SU-DHL-6 (cell line): ENCODE measurements around the gene DLX1.

ENCODE experiments used
- EZH2phosphoT487 ChIP-seq: fragments of 200-600 bp; sonication (generic), shearing (Covaris generic); conservative IDR thresholded peaks from 2 replicates; pipeline ENCODE4 v1.6.1; 2018; ENCODE audit warnings: mild to moderate bottlenecking, antibody characterized with exemption, low read length, moderate library complexity, mixed read lengths
- TF ChIP-seq, protein P1 (sequence below): fragments of 200-600 bp; sonication (generic); IDR thresholded peaks from one replicate; pipeline ENCODE4 v1.5.1; 2017; ENCODE audit warnings: antibody characterized with exemption, mild to moderate bottlenecking, low read length, moderate library complexity; ENCODE audit not compliant: insufficient read depth, poor library complexity, severe bottlenecking

DNA sequence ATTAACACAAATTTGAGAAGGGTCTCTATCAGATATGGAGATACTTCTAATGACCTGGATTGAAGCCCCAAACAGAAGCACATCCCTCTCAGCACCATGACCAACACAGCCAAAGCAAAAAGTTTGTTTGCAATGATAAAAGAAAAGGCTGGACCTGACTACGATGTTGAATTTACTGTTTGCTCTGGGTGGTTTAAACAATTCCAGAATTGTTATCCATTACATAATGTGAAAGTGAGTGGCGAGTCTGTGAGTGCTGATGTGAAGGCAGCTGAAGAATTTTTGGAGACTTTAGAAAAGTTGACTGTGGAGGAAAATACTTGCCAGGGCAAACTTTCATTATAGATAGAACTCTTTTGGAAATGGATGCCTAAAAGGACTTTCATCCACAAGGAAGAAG is 34.8 kb downstream of the DLX1 start:
- TF ChIP-seq, protein P1, sequence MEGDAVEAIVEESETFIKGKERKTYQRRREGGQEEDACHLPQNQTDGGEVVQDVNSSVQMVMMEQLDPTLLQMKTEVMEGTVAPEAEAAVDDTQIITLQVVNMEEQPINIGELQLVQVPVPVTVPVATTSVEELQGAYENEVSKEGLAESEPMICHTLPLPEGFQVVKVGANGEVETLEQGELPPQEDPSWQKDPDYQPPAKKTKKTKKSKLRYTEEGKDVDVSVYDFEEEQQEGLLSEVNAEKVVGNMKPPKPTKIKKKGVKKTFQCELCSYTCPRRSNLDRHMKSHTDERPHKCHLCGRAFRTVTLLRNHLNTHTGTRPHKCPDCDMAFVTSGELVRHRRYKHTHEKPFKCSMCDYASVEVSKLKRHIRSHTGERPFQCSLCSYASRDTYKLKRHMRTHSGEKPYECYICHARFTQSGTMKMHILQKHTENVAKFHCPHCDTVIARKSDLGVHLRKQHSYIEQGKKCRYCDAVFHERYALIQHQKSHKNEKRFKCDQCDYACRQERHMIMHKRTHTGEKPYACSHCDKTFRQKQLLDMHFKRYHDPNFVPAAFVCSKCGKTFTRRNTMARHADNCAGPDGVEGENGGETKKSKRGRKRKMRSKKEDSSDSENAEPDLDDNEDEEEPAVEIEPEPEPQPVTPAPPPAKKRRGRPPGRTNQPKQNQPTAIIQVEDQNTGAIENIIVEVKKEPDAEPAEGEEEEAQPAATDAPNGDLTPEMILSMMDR, result no peak
- TF ChIP-seq EZH2phosphoT487, result no peak
